K562 (cell line): Measurements from ENCODE around the gene DRC3. TPM values are rescaled to one million over a fixed set of nuclear protein-coding genes. Genes with fewer than 3 reads are reported as not detected.

ENCODE experiments used
- ARNT ChIP-seq, 2 experiments: fragments of 450-650 bp; IDR thresholded peaks; 2 replicates each; pipeline ENCODE4 v1.6.1; 2016; ENCODE audit warnings: mild to moderate bottlenecking in 1 of 2
- BMI1 ChIP-seq: fragments of 150-350 bp; IDR thresholded peaks from 2 replicates; pipeline ENCODE4 v1.6.1; 2014; ENCODE audit warnings: low read length
- GATA2 ChIP-seq: sonication (generic); formaldehyde crosslinking; IDR thresholded peaks from 2 replicates; pipeline ENCODE4 v1.4.0; 2020; ENCODE audit warnings: mild to moderate bottlenecking, missing genetic modification reagents
- HCFC1 ChIP-seq: IDR thresholded peaks from 2 replicates; pipeline ENCODE4 v1.6.1; 2012; ENCODE audit warnings: low read depth, low read length, improper control_type of control experiment
- RERE ChIP-seq: sonication (generic); formaldehyde crosslinking; IDR thresholded peaks from 2 replicates; pipeline ENCODE4 v1.8.0; 2023; ENCODE audit warnings: missing genetic modification reagents, mild to moderate bottlenecking, borderline replicate concordance
- TCFL5 ChIP-seq: fragments of 250-450 bp; sonication (Bioruptor Pico); conservative IDR thresholded peaks from 2 replicates; pipeline ENCODE4 v1.6.1; 2021; ENCODE audit warnings: mild to moderate bottlenecking, moderate library complexity, matching md5 sums
- U2AF2 ChIP-seq: fragments of 200-400 bp; formaldehyde crosslinking; optimal IDR thresholded peaks from 2 replicates; pipeline ENCODE3; 2017; ENCODE audit warnings: low read depth, mild to moderate bottlenecking, low read length
- ZBTB11 ChIP-seq, 3 experiments: fragments of 200-800 bp in 1 of 3; fragments of 250-450 bp in 1 of 3; fragments of 450-650 bp in 1 of 3; sonication (Bioruptor Pico) in 1 of 3; sonication (Bioruptor generic) in 1 of 3; formaldehyde crosslinking in 1 of 3; IDR thresholded peaks; 2 replicates each; pipeline versions ENCODE4 v1.6.1 to v1.8.0; 2016 to 2022; ENCODE audit warnings: mild to moderate bottlenecking in 2 of 3, missing genetic modification characterization in 2 of 3, missing compliant biosample characterization in 1 of 3, moderate library complexity in 1 of 3
- polyA plus RNA-seq, 8 experiments: library from polyadenylated mRNA; depleted of rRNA in 4 of 8; stranded (reverse) in 5 of 8; unstranded in 3 of 8; fragments of >200 nt; fragmentation: Nextera tagmentation in 2 of 8; fragmentation: Illumina TruSeq in 1 of 8; extraction: Ambion mirVana in 2 of 8; extraction: Trizol in 1 of 8; gene quantifications; 2 replicates each; pipeline versions ENCODE4 v1.2.1 to v1.2.3, GENCODE V29; 2011 to 2014; ENCODE audit warnings: inconsistent platforms in 1 of 8, missing spikeins in 1 of 8
- total RNA-seq, 7 experiments: library from RNA; depleted of rRNA in 6 of 7; stranded (reverse); fragments of >200 nt in 6 of 7; fragmentation: Illumina TruSeq in 2 of 7; extraction: Trizol in 2 of 7; gene quantifications; 2 replicates each; pipeline versions ENCODE4 v1.2.1 to v1.2.3, GENCODE V29; 2011 to 2021; ENCODE audit warnings: low replicate concordance in 1 of 7
- TF ChIP-seq, protein P1 (sequence below), 2 experiments: fragments of 450-650 bp; formaldehyde crosslinking in 1 of 2; IDR thresholded peaks; 2 replicates each; pipeline versions ENCODE4 v1.4.0 to v1.6.1; 2014 to 2020; ENCODE audit warnings: mild to moderate bottlenecking in 2 of 2, borderline replicate concordance in 1 of 2, low read depth in 1 of 2

DRC3 gene
- total and polyA plus RNA-seq, 9 of the 15 experiments (the other 6 are each of a cell fraction or from before 2014, with no cell fraction given) = 0.10 to 0.84 (median 0.30) TPM; not detected in 3

DNA sequence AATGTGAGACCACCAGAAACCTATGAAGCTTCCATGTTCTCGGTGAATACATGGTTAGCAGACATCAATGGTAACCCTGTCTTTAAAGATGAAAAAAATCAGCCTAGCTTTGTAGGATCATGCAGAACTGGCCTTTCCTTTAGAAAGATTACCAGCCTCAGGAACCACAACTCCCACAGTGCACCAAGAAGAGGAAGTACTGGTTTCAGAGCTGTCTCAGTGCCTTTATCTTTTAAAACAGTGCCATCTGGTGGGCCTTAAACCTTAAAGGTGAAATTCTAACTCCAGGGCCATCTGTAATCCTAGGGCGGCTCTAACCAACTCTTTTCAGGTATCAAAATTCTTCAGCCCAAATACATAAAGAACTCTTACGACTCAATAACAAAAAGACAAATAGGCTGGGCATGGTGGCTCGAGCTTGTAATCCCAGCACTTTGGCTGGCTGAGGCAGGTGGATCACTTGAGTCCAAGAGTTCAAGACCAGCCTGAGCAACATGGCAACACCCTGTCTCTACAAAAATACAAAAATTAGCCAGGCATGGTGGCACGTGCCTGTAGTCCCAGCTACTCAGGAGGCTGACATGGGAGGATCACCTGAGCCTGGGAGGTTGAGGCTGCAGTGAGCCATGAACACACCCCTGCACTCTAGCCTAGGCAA is 60.9 kb downstream of the DRC3 start (continued):
- TF ChIP-seq, protein P1, sequence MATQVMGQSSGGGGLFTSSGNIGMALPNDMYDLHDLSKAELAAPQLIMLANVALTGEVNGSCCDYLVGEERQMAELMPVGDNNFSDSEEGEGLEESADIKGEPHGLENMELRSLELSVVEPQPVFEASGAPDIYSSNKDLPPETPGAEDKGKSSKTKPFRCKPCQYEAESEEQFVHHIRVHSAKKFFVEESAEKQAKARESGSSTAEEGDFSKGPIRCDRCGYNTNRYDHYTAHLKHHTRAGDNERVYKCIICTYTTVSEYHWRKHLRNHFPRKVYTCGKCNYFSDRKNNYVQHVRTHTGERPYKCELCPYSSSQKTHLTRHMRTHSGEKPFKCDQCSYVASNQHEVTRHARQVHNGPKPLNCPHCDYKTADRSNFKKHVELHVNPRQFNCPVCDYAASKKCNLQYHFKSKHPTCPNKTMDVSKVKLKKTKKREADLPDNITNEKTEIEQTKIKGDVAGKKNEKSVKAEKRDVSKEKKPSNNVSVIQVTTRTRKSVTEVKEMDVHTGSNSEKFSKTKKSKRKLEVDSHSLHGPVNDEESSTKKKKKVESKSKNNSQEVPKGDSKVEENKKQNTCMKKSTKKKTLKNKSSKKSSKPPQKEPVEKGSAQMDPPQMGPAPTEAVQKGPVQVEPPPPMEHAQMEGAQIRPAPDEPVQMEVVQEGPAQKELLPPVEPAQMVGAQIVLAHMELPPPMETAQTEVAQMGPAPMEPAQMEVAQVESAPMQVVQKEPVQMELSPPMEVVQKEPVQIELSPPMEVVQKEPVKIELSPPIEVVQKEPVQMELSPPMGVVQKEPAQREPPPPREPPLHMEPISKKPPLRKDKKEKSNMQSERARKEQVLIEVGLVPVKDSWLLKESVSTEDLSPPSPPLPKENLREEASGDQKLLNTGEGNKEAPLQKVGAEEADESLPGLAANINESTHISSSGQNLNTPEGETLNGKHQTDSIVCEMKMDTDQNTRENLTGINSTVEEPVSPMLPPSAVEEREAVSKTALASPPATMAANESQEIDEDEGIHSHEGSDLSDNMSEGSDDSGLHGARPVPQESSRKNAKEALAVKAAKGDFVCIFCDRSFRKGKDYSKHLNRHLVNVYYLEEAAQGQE (IDR thresholded peaks at IDR 0.05; ENCODE audit: borderline replicate concordance) = peak; percentile 78; the same call in 1 of the 2 replicates
- TF ChIP-seq, protein P1 (CRISPR knock-in tag; IDR thresholded peaks at IDR 0.05; ENCODE audit: low read depth) = no peak
- TF ChIP-seq GATA2 (CRISPR knock-in tag) (no peak), U2AF2 (no peak), BMI1 (no peak), RERE (CRISPR knock-in tag) (no peak), ZBTB11 (CRISPR knock-in tag; IDR thresholded peaks at IDR 0.05) (0 out of 6 replicates have a peak, but pooled peaks of 1 of the 3 experiments have one; percentile 29), HCFC1 (peak; percentile 92), TCFL5 (CRISPR knock-in tag) (no peak), ARNT (IDR thresholded peaks at IDR 0.05) (no peak)
